Uterus (tissue), 4 donors: ENCODE results near the gene LPP. TPM values are rescaled to one million over a fixed set of nuclear protein-coding genes. Genes with fewer than 3 reads are reported as not detected.

Source experiments
- DNase-seq, 2 donors: peaks; one replicate each; pipeline ENCODE4 v3.0.0-alpha.2; 2019 to 2020
- H3K27ac ChIP-seq, 2 donors: fragments of 200-600 bp; sonication (generic); 1 replicate in 1 of 2; 2 replicates in 1 of 2; pipeline ENCODE4 v1.5.1; 2016 to 2018
- H3K27me3 ChIP-seq, 2 donors: fragments of 200-600 bp; sonication (generic); one replicate each; pipeline ENCODE4 v1.5.1; 2018 to 2019; ENCODE audit warnings: control low read depth in 1 of 2
- H3K36me3 ChIP-seq, 2 donors: fragments of 200-600 bp; sonication (generic); one replicate each; pipeline ENCODE4 v1.5.1; 2019; ENCODE audit warnings: control low read depth in 1 of 2
- H3K4me1 ChIP-seq, 2 donors: fragments of 200-600 bp; sonication (generic); one replicate each; pipeline ENCODE4 v1.5.1; 2018 to 2019; ENCODE audit warnings: control low read depth in 1 of 2
- H3K4me3 ChIP-seq, 2 donors: fragments of 200-600 bp; sonication (generic); 1 replicate in 1 of 2; 2 replicates in 1 of 2; pipeline ENCODE4 v1.5.1; 2018 to 2019; ENCODE audit warnings: mild to moderate bottlenecking in 1 of 2
- H3K9me3 ChIP-seq, 2 donors: fragments of 200-600 bp; sonication (generic); one replicate each; pipeline ENCODE4 v1.5.1; 2019; ENCODE audit warnings: control low read depth in 1 of 2
- POLR2A ChIP-seq, 2 donors: fragments of 450-650 bp; IDR thresholded peaks; one replicate each; pipeline ENCODE4 v1.6.1; 2016; ENCODE audit warnings: antibody characterized with exemption in 2 of 2, mild to moderate bottlenecking in 1 of 2, moderate library complexity in 1 of 2
- intact Hi-C: fragments of 100-400 bp; cut with DNase I; formaldehyde crosslinking; loops from one replicate; pipeline ENCODE4 v1.15.1; 2023; ENCODE audit warnings: low total_unique reads
- total RNA-seq, 4 donors: library from RNA; depleted of rRNA in 3 of 4; stranded (reverse); fragments of >200 nt in 3 of 4; gene quantifications; one replicate each; pipeline versions ENCODE4 v1.1.0 to v1.2.4, GENCODE V29; 2014 to 2023
- TF ChIP-seq, protein P1 (sequence below), 4 experiments: fragments of 200-600 bp in 2 of 4; fragments of 450-650 bp in 2 of 4; sonication (generic) in 2 of 4; IDR thresholded peaks; one replicate each; pipeline ENCODE4 v1.5.1; 2016 to 2019; ENCODE audit warnings: antibody characterized with exemption in 4 of 4, mild to moderate bottlenecking in 2 of 4, moderate library complexity in 1 of 4
- donor health status: DM: yes; HTN: yes; CAD: no.

Gene LPP
- total RNA-seq, 4 donors from 2014 or later: 180 to 1,374 (median 712) TPM

DNA sequence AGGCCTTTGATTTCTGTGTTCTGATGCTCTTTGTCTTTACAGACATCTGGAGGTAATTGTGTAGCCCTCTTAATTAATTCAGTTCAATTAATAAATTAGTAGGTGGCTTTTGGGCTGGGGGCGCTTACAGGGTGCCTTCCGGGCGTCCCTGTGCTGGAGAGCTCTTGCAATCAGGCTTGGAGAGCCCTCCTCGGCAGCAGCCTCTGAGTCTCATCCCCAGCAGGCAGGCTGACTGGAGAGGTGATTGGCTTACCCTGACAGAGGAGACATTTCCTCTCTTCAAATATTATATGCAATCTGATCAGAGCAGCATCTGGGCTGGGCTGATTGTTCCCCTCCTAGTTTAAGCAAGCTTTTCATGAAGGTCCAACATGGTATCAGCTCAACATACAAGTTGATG lies 250.7 kb downstream of the LPP start:
- no peaks in the 10 kb centered on the region for H3K36me3 ChIP-seq
- intact Hi-C loops: no loop called here
- TF ChIP-seq POLR2A (IDR thresholded peaks at IDR 0.05): no peak
- TF ChIP-seq, protein P1, sequence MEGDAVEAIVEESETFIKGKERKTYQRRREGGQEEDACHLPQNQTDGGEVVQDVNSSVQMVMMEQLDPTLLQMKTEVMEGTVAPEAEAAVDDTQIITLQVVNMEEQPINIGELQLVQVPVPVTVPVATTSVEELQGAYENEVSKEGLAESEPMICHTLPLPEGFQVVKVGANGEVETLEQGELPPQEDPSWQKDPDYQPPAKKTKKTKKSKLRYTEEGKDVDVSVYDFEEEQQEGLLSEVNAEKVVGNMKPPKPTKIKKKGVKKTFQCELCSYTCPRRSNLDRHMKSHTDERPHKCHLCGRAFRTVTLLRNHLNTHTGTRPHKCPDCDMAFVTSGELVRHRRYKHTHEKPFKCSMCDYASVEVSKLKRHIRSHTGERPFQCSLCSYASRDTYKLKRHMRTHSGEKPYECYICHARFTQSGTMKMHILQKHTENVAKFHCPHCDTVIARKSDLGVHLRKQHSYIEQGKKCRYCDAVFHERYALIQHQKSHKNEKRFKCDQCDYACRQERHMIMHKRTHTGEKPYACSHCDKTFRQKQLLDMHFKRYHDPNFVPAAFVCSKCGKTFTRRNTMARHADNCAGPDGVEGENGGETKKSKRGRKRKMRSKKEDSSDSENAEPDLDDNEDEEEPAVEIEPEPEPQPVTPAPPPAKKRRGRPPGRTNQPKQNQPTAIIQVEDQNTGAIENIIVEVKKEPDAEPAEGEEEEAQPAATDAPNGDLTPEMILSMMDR (IDR thresholded peaks at IDR 0.05): no peak
- no peak for DNase-seq
- no peak overlapping the region for H3K4me3 ChIP-seq
- H3K4me1 ChIP-seq: no peaks in the 10 kb centered on the region
- H3K9me3 ChIP-seq: no peaks in the 10 kb centered on the region
- H3K27ac ChIP-seq: no peak overlapping the region
- no peaks in the 10 kb centered on the region for H3K27me3 ChIP-seq

- TF ChIP-seq, protein P1 (IDR thresholded peaks at IDR 0.05): no peak
- TF ChIP-seq POLR2A (IDR thresholded peaks at IDR 0.05): no peak
- Histone ChIP-seq H3K9me3 (no peaks in the 10 kb centered on the region), H3K36me3 (no peaks in the 10 kb centered on the region), H3K27ac (no peak overlapping the region), H3K4me3 (no peak overlapping the region), H3K4me1 (no peaks in the 10 kb centered on the region), H3K27me3 (no peaks in the 10 kb centered on the region)
- no peak for DNase-seq
- intact Hi-C loops: no loop called here
These were observed 253.4 kb downstream of the LPP start for GRCh38 chr3:188407158-188407880.

GRCh38 chr3:188408831-188409230 lies 254.9 kb downstream of the LPP start:
- intact Hi-C loops: no loop called here
- Histone ChIP-seq H3K27me3 (no peaks in the 10 kb centered on the region), H3K36me3 (no peaks in the 10 kb centered on the region), H3K4me3 (no peak overlapping the region), H3K9me3 (no peaks in the 10 kb centered on the region), H3K4me1 (no peaks in the 10 kb centered on the region), H3K27ac (no peak overlapping the region)
- TF ChIP-seq, protein P1 (IDR thresholded peaks at IDR 0.05): no peak
- no peak for TF ChIP-seq POLR2A (IDR thresholded peaks at IDR 0.05)
- no peak for DNase-seq

DNA sequence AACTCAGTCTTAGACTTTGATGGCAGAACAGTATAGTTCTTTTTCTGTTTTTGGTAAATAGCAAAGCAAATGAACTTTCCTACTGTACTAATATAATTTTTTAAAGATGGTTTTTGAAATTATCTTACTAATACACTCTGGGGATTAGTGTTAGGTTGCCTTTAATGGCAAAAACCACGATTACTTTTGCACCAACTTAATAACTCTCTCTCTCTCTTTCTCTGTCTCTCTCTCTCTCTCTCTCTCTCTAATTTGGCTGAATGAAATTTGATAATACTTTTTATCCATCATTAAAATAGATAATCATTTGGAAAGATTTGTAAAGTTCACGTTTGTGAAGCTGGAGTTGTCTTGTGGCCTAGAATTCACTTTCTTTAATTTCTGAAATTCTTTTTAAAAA lies 257.8 kb downstream of the LPP start:
- Histone ChIP-seq H3K4me3 (no peak overlapping the region), H3K27ac (no peak overlapping the region), H3K4me1 (no peaks in the 10 kb centered on the region), H3K9me3 (no peaks in the 10 kb centered on the region), H3K27me3 (no peaks in the 10 kb centered on the region), H3K36me3 (no peaks in the 10 kb centered on the region)
- DNase-seq: no peak
- TF ChIP-seq, protein P1 (IDR thresholded peaks at IDR 0.05): no peak
- no peak for TF ChIP-seq POLR2A (IDR thresholded peaks at IDR 0.05)
- intact Hi-C loops: no loop called here

DNA sequence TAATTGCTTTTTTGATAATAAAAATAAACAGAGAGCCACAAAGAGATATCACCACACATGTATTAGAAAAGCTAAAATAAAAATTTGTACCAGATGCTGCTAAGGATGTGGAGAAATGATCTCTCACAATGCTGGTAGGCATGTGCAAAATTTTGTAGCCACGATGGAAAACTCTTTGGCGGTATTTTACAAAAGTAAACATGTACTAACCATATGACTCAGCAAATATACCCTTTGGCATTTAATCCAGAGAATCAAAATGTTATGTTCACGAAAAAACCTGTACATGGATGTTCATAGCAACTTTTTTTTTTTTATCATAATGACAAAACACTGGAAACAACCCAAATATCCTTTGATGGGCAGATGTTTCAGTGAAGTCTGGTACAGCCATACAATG lies 261.2 kb downstream of the LPP start:
- Histone ChIP-seq H3K27me3 (no peaks in the 10 kb centered on the region), H3K27ac (no peak overlapping the region), H3K4me3 (no peak overlapping the region), H3K36me3 (no peaks in the 10 kb centered on the region), H3K4me1 (no peaks in the 10 kb centered on the region), H3K9me3 (no peaks in the 10 kb centered on the region)
- TF ChIP-seq, protein P1 (IDR thresholded peaks at IDR 0.05): no peak
- TF ChIP-seq POLR2A (IDR thresholded peaks at IDR 0.05): no peak
- DNase-seq: no peak
- intact Hi-C loops: no loop called here
